GM12864 (cell line): ENCODE data around the gene FAM72D.
"Not testable (repeated sequence)": the region's sequence is repeated elsewhere in the genome, so short reads cannot be mapped to it uniquely, and the experiment has no call there.

Experiments
- DNase-seq: peaks from one replicate; pipeline ENCODE4 v3.0.0-alpha.2; 2011; ENCODE audit warnings: low read depth
- H3K4me3 ChIP-seq: 2 replicates; pipeline ENCODE4 v1.5.1; 2011; ENCODE audit warnings: mild to moderate bottlenecking, low read depth, low read length, control low read depth

The FAM72D gene

GRCh38 chr1:145095284-145096057, at the start of gene FAM72D, which contains the start of gene SRGAP2B:
Gene FAM72D, plus strand, starts transcription at chr1:145095974. Its CDS starts 874 bp downstream, at chr1:145096848.
Gene SRGAP2B, minus strand, starts transcription at chr1:145095328. Its CDS starts 2,427 bp downstream, at chr1:145092901.
- not testable (repeated sequence) for DNase-seq
- H3K4me3 ChIP-seq = peak within 1 kb of the TSS; percentile 53

GRCh38 chr1:145047553-145047952, 48.2 kb upstream of the FAM72D start:
- not testable (repeated sequence) for DNase-seq, H3K4me3 ChIP-seq

GRCh38 chr1:145048181-145048856, 47.5 kb upstream of the FAM72D start:
- not testable (repeated sequence) for H3K4me3 ChIP-seq

GRCh38 chr1:145052019-145052776, 43.6 kb upstream of the FAM72D start:
- DNase-seq, H3K4me3 ChIP-seq: not testable (repeated sequence)

More at GRCh38 chr1:145048181-145048856, 47.5 kb upstream of the FAM72D start:
- DNase-seq = not testable (repeated sequence)

GRCh38 chr1:145053428-145053827, 42.3 kb upstream of the FAM72D start:
- DNase-seq, H3K4me3 ChIP-seq: not testable (repeated sequence)

- DNase-seq, H3K4me3 ChIP-seq: not testable (repeated sequence)
Measured at GRCh38 chr1:145055217-145055760, 40.5 kb upstream of the FAM72D start.

- DNase-seq, H3K4me3 ChIP-seq: not testable (repeated sequence)
Measured at GRCh38 chr1:145058184-145058583, 37.6 kb upstream of the FAM72D start.

GRCh38 chr1:145063285-145063684, 32.5 kb upstream of the FAM72D start:
- not testable (repeated sequence) for H3K4me3 ChIP-seq, DNase-seq

GRCh38 chr1:145063941-145064648, 31.7 kb upstream of the FAM72D start:
- H3K4me3 ChIP-seq, DNase-seq: not testable (repeated sequence)

- not testable (repeated sequence) for H3K4me3 ChIP-seq, DNase-seq
Measured at GRCh38 chr1:145065194-145065826, 30.5 kb upstream of the FAM72D start.

GRCh38 chr1:145066486-145066885, 29.3 kb upstream of the FAM72D start:
- not testable (repeated sequence) for DNase-seq, H3K4me3 ChIP-seq

GRCh38 chr1:145071569-145071968, 24.2 kb upstream of the FAM72D start:
- not testable (repeated sequence) for DNase-seq

GRCh38 chr1:145074021-145074559, 21.7 kb upstream of the FAM72D start:
- not testable (repeated sequence) for DNase-seq, H3K4me3 ChIP-seq

More at GRCh38 chr1:145071569-145071968, 24.2 kb upstream of the FAM72D start:
- not testable (repeated sequence) for H3K4me3 ChIP-seq

- not testable (repeated sequence) for H3K4me3 ChIP-seq, DNase-seq
Measured at GRCh38 chr1:145076877-145077276, 18.9 kb upstream of the FAM72D start.

- not testable (repeated sequence) for H3K4me3 ChIP-seq, DNase-seq
Measured at GRCh38 chr1:145077872-145078786, 17.6 kb upstream of the FAM72D start.

GRCh38 chr1:145078787-145079370, 16.9 kb upstream of the FAM72D start:
- not testable (repeated sequence) for H3K4me3 ChIP-seq, DNase-seq
